Suprapubic skin (tissue), 4 donors: ENCODE data around the gene TMEFF1. TPM values are rescaled to one million over a fixed set of nuclear protein-coding genes. Genes with fewer than 3 reads are reported as not detected.

Experiments
- DNase-seq, 2 donors: peaks; one replicate each; pipeline ENCODE4 v3.0.0-alpha.2; 2019; ENCODE audit warnings: low spot score in 2 of 2
- H3K27ac ChIP-seq: fragments of 200-600 bp; sonication (generic); one replicate; pipeline ENCODE4 v1.5.1; 2019
- H3K27me3 ChIP-seq: fragments of 200-600 bp; sonication (generic); one replicate; pipeline ENCODE4 v1.5.1; 2019
- H3K36me3 ChIP-seq: fragments of 200-600 bp; sonication (generic); one replicate; pipeline ENCODE4 v1.5.1; 2019
- H3K4me1 ChIP-seq: fragments of 200-600 bp; sonication (generic); one replicate; pipeline ENCODE4 v1.5.1; 2019
- H3K4me3 ChIP-seq: fragments of 200-600 bp; sonication (generic); one replicate; pipeline ENCODE4 v1.5.1; 2019; ENCODE audit warnings: mild to moderate bottlenecking
- H3K9me3 ChIP-seq: fragments of 200-600 bp; sonication (generic); one replicate; pipeline ENCODE4 v1.5.1; 2019
- CTCF ChIP-seq, 2 donors: fragments of 200-600 bp in 1 of 2; fragments of 450-650 bp in 1 of 2; sonication (generic) in 1 of 2; IDR thresholded peaks; one replicate each; pipeline ENCODE4 v1.5.1; 2016 to 2019; ENCODE audit warnings: antibody characterized with exemption in 2 of 2, mild to moderate bottlenecking in 1 of 2, moderate library complexity in 1 of 2
- POLR2A ChIP-seq, 2 donors: fragments of 450-650 bp; IDR thresholded peaks; one replicate each; pipeline ENCODE4 v1.6.1; 2017; ENCODE audit warnings: antibody characterized with exemption in 2 of 2, mild to moderate bottlenecking in 2 of 2, moderate library complexity in 2 of 2
- POLR2AphosphoS5 ChIP-seq, 3 donors: sonication (generic); formaldehyde crosslinking; IDR thresholded peaks; one replicate each; pipeline ENCODE4 v1.6.1; 2017; ENCODE audit warnings: antibody characterized with exemption in 3 of 3
- WGBS: methylation state at CpG from one replicate; pipeline ENCODE4 v1.1.5; 2018; 5-methylcytosine and 5-hydroxymethylcytosine counted together
- total RNA-seq, 4 donors: library from RNA; depleted of rRNA; stranded (reverse); fragments of >200 nt; gene quantifications; one replicate each; pipeline ENCODE4 v1.1.0, GENCODE V29; 2016

Gene TMEFF1
- total RNA-seq, 4 donors from 2014 or later: 0.32 to 0.49 TPM; not detected in 2

GRCh38 chr9:100626949-100627348, 154.0 kb downstream of the TMEFF1 start:
- H3K27ac ChIP-seq: no peak overlapping the region
- no peaks in the 10 kb centered on the region for H3K27me3 ChIP-seq
- no peaks in the 10 kb centered on the region for H3K4me1 ChIP-seq
- DNase-seq: no peak
- 97% methylated on average over 1 of the region's 1 CpG for WGBS
- no peak overlapping the region for H3K4me3 ChIP-seq
- H3K36me3 ChIP-seq: no peaks in the 10 kb centered on the region
- TF ChIP-seq POLR2A (IDR thresholded peaks at IDR 0.05) (no peak), CTCF (IDR thresholded peaks at IDR 0.05) (no peak), POLR2AphosphoS5 (IDR thresholded peaks at IDR 0.05) (no peak)
- no peaks in the 10 kb centered on the region for H3K9me3 ChIP-seq

Other genes with a start within 250 kb of the TMEFF1 start
- 10 to 100 TPM; 17.1 to 33.6 (median 22.9) TPM for gene TEX10, start 120.2 kb upstream of the TMEFF1 start, total RNA-seq
- 10 to 100 TPM; 10.0 to 14.5 (median 12.2) TPM for gene MSANTD3, start 46.0 kb upstream of the TMEFF1 start, total RNA-seq
- under 1 TPM in 1 of 4 donors, not detected in 3; 0.16 TPM for gene CAVIN4, start 104.9 kb downstream of the TMEFF1 start, total RNA-seq